ENCODE results near the gene DGLUCY.
"Not testable (repeated sequence)": the region's sequence is repeated elsewhere in the genome, so short reads cannot be mapped to it uniquely, and the experiment has no call there.

DGLUCY gene

DNA sequence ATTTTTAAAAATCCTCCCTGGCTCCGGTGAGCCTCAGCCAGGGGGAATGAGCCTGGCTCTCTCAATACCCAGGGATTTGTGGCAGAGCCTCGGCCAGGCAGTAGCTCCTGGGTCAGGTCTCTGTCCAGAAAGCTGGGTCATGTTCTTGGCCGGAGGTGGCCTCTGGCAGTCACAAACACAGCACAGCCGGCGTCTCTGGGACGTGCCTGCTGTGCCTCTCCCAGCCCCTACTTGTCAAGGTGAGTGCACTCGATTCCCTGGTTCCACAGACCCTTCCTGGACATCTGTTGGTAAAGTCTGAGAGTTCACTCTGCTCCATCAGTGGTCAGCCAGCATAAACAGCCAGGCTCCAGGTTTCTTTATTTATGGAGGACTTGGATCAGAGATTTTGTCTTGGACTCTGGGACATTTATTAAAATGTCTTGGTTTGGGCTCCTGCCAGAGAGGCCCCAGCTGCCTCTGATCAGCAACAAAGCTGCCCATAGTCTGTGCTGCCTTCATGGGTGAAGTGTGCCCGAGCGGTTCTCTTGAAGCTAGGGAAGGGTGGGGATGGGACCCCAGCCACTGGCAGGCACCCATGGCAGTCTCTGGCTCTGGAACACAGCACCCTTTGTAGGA, 56.7 kb downstream of the DGLUCY start:
- no peak for DNase-seq (ENCODE audit: low read depth)

DNA sequence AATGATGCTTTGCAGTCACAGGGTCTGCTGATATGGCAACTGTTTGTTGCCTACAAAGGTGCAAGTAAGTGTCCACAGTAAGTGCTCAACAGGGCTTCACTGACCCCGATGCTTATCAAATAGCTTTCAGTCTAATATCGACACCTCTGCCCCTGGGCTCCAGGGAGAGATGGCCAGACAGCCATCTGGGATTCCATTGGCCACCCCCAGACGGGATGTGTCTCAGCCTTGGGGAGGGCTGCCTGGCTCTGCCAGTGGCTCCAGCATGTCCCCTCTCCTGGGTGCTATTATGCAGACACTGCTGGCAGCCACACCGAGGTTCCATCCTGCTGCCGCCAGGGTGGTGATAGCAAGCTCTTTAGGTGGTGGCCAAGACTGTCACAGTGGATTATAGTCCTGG, 57.4 kb downstream of the DGLUCY start:
- DNase-seq (ENCODE audit: low read depth): no peak

DNA sequence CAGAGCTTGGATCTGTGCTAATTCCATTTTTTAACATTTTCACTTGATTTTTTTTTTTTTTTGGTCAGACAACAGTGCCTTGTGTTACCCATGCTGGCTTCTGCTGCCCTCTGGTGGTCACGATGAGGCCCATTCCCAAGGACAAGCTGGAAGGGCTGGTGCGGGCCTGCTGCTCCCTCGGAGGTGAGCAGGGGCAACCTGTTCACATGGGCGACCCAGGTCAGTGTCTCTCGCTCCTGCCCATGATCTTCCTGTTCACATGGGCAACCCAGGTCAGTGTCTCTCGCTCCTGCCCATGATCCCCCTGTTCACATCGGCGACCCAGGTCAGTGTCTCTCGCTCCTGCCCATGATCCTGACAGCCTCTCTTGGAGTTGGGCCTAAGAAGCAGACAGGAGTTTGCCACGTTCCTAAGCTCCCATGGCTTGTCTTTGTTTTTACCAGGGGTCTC, 59.4 kb downstream of the DGLUCY start:
- DNase-seq (ENCODE audit: low read depth): peak; percentile 77

DNA sequence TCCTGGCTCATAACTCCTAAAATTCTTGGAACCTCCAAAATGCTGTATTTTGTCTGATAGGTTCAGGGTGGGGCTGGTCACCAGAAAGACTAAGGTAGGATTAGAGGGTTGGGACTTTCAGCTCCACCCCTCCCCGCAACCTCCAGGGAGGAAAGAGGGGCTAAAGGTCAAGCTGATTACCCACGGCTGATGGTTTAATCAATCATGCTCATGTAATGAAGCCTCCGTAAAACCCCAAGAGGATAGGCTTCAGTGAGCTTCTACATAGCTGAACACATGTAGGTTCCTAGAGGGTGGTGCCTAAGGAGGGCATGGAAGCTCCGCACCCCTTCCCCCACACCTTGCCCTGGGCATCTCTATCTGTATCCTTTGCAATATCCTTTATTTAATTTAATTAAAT, 60.0 kb downstream of the DGLUCY start:
- DNase-seq (ENCODE audit: low read depth): no peak

DNA sequence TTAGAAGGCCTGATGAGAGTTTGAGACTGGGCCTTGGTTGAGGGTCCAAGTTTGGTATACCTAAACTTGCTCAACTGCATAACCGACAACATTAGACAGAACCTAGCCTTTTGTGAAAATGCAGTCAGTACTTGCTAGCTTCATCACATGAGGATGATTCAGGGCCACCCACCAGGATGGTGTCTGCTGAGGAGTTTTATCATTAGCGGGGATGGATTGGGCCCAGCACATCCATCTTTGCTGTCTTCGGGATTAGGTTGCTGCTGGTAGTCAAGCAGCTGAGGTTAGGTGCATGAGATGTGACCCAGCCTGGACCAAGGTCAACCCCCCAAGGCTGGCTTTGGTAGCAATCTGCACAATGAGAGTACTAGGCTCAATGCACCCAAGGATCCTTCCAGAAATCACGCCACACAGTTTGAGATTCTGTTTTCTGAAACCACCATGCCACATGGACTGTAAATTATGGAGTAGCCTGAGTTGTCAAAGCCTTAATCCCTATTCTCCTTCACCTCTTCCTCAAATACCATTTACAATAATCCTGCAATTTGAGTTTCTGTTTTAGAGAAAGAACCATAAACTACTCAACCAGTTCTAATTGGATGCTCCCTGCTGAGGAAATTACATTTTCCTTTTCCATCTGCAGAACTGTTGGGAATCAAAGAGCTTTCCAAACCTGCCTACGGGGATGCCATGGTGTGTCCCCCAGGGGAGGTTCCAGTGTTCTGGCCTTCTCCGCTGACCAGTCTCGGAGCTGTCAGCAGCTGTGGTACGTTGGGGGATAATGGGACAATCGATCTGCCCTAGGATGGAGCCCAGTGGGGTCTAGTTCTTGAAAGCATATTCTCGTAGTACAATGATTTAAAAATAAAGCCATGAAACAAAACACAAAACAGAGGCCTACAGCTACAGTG, 61.7 kb downstream of the DGLUCY start:
- DNase-seq (ENCODE audit: low read depth): no peak

DNA sequence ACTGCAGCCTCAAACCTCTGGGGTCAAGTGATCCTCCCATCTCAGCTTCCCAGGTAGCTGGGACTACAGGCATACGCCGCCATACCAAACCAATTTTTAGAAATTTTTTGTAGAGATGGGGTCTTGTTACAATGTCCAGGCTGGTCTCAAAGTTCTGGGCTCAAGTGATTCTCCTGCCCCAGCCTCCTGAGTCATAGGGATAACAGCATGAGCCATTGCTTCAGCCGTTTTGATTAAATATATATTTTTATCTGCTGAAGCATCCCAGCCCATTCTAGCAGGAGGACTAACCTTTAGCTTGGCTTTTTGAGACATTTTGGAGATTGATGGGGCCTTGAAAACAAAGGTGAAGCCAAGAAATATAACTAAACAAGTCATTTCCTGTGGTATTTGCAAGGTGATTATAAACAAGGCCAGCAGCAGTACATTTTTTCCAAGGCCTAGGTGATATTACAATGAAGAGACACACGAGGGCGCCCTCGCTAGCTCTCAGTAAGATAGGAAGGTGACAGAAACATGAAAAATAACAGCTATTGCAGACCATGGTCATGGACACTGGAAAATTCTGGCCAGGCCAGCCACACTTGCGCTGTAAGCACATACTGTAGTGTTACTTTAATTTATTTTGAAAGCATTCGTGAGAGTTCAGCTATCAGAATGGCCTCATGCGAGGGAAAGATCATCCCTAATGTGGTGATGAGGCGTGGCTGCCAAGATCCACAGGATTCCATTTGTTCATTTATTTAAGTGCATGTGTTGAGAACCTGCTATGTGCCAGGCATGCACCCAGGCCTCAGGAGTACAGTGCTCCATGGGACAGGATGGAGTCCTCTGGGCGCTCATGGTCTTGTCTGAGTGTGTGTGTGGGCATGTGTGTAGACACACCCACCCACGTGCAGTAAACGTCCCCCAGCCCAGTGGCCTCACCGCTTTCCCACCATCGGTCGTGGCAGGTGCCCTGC, 63.5 kb downstream of the DGLUCY start:
- DNase-seq (ENCODE audit: low read depth): peak; percentile 73

DNA sequence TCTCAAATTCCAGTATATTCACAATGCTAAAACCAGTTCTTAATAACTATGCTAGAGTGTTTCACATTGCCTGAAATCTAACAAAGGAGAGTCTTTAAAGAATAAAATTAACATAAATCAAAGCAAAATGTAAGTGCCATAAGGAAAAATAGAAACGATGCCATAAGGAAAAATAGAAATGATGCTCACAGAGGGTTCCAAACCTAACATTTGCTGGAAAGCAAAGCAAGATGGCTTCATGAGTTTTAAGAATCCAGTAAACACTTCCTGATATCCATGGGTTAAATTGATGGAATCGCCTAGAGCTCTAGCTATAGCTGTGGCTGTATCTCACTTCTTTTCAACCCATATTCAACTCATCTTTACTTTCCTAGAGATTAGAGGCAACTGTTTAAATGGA, 66.7 kb downstream of the DGLUCY start:
- no peak for DNase-seq (ENCODE audit: low read depth)

DNA sequence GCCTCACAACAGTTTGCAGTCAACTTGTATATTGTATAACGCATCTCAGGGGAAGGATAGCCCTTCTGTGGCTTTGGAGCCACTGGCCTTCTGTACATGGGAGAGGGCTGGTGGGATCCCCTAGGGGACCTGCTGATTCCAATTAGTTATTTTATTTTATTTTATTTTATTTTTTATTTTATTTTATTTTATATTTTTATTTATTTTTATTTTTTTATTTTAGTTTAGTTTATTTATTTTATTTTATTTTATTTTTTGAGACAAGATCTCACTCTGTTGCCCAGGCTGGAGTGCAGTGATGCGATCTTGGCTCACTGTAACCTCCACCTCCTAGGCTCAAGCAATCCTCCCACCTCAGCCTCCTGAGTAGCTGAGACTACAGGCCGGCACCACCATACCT, 68.9 kb downstream of the DGLUCY start:
- DNase-seq (ENCODE audit: low read depth): not testable (repeated sequence)

DNA sequence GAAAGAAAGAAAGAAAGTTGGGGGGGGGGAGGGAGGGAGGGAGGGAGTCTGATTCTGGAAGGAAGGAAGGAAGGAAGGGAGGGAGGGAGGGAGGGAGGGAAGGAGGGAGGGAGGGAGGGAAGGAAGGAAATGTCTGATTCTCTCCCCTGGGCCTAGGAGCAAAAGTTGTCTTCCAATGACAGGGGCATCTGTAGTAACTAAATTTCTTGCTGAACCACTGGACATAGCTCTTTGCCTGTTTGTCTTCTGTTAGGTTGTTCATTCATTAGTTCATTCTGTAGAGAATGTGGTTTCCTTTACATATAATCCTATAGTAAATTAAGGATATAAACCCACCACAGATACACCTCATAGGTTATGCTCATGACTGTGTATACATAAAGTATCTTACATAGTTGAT, 70.7 kb downstream of the DGLUCY start:
- no peak for DNase-seq (ENCODE audit: low read depth)

DNA sequence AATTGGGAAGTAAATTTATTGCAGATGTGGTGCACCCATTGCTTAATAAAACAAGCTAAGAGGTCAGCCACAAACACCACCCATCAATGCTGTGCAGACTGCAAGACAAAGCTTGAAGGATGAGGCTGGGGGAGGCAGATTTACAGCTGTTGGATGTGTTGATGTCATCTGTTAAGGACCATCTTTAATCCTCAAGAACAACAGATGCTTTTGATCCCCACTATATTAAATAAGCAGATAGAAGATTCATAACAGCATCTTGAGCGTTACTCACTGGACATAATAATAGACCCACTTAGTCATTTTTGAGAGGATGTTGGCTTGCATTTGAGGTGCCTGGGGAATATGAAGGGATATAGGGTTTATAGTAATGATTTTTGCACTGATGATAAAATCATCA, 71.8 kb downstream of the DGLUCY start:
- no peak for DNase-seq (ENCODE audit: low read depth)

DNA sequence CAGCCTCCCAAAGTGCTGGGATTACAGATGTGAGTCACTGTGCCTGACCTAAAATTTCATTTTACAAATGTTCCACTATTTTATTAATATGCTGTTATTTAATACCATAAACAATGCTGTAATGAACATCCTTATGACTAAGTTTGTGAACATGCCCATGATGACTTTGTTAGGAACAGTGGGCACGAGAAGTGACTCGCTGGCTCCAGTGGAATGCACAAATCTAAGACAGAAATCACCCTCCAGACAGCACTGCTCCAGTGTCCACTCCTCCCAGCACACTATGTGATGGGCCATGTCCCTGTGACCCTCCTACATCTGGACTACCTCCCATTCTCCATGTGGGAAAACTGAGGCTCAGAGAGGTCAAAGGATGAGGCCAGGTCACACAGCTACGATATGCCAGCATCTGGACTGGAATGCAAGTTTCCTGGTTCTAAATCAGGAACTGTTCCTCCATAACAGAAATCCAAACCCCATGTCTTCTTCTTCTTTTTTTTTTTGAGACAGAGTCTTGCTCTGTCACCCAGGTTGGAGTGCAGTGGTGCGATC, 72.7 kb downstream of the DGLUCY start:
- DNase-seq (ENCODE audit: low read depth): peak; percentile 24

DNA sequence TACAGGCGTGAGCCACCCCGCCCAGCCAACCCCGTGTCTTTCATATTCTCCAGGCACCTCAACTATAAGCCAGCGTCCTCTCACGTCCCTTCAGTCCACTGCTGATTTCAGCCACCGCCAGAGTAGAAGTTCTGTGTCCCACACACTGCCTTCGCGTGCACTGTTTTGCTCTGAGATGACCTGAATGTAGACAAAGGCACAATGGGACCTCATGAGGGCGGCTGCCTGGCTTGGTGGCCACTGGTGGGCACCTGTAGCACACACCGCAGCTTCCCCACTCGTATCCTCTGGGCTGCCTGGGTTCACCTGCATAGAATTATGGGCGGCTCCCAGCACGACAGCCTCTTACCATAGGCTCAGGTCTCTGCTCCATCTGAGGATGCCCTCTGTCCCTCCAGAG, 73.4 kb downstream of the DGLUCY start:
- DNase-seq (ENCODE audit: low read depth): no peak

DNA sequence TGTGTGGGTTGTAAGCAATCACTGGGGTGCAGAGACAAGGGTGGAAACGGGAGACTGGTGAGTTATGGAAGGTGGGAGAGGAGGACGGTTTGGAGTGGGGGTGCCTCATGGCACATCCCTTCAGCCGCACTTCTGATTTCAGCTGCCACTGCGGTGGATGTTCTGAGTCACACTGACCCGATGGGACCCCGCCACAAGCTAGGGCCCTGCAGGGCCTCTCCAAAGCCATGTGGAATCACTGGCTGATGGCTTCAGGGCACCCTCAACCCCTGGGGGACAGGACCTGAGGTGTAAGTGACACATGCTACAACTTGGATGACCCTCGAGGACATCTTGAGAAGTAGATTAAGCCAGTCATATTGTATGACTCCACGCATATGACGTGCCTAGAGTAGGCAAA, 77.0 kb downstream of the DGLUCY start:
- DNase-seq (ENCODE audit: low read depth): no peak

DNA sequence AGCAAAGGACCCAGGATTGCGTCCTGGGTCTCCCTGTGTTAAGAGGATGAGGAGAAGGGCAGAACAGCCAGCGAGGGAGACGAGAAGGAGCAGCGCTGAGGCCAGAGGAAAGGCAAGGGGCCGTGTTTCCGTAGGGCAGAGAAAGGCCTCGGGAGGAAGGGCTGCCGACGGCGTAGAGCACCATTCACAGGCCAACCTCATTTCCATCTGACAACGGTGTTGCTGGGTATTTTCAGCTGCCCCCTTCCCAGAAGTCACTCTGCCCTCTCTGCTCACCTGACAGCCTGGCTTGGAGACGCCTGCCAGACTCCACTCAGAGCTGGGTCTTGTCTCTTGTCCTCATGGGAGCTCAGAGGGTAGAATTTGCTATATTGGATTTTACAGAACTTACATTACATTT, 79.2 kb downstream of the DGLUCY start:
- no peak for DNase-seq (ENCODE audit: low read depth)

DNA sequence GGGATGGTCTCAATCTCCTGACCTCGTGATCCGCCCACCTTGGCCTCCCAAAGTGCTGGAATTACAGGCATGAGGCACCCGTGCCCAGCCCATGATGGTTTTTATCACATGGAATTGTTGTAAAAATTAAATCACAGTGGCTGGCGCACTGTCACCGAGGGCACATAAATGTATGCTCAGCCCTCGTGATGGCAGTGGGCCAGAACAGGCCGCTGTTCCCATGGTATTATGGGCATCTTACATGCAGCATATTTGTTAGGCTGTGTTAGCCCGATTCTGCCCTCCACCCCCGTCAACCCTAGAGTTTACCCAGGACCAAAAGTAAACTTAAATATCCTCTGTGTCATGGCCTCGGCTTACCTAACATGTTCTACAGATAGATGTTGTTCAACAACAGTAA, 82.0 kb downstream of the DGLUCY start:
- DNase-seq (ENCODE audit: low read depth): no peak

DNA sequence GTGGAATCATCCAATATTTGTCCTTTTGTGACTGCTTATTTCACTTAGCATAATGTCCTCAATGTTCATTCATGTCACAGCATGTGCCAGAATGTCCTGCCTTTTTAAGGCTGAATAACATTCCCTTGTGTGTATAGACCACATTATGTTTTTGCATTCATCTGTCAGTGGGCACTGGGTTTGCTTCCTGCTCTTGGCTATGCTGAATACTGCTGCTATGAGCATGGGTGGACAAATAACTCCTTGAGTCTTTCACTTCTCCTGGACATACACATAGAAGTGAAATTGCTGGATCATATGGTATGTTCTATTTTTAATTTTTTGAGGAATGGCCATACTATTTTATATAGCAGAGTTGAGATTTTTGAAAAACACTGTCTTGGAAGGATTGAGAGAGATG, 83.8 kb downstream of the DGLUCY start:
- DNase-seq (ENCODE audit: low read depth): no peak

DNA sequence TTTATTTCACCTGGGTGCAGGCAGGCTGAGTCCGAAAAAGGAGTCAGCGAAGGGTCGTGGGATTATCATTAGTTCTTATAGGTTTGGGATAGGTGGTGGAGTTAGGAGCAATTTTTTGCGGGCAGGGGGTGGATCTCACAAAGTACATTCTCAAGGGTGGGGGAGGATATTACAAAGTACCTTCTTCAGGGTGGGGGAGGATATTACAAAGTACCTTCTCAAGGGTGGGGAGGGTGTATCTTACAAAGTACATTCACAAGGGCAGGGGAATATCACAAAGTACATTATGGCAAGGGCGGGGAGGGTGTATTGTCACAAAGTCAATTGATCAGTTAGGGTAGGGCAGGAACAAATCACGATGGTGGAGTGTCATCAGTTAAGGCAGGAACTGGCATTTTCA, 86.9 kb downstream of the DGLUCY start:
- not testable (repeated sequence) for DNase-seq (ENCODE audit: low read depth)

DNA sequence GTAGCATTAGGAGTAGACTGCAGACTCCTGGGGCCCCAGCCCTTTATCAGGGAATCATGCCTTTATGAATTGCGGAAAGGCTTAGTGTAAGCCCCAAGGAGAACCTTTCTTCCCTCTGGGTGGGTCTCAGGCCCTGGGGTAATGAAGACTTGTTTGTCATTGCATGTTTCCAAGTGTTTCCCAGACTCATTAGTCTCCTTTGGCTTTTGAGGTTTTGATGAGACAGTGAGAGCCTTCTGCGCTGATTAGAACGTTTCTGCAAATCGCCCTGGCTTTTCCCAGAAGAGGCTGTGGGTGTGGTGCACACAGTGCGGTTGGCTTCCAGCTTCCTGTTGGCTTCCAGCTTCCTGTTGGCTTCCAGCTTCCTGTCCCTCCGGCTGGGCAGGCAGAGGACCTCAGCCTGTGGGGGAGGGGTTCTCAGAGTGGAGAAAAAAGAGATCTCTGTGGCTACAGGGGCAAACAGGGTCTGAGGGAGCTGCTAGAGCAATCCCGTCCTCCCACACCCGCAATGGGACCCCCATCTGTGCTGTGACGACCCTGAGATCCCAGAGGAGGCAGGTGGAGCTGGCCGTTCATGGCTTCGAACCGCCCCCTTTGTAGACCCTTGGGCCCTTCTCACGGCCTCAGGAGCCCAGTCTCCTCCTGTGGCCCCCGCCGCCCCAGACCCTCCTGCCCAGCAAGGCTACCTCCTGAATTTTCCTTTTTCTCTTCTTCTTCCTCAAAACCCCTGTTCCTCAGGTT, 88.5 kb downstream of the DGLUCY start:
- peak; percentile 29 for DNase-seq (ENCODE audit: low read depth)

DNA sequence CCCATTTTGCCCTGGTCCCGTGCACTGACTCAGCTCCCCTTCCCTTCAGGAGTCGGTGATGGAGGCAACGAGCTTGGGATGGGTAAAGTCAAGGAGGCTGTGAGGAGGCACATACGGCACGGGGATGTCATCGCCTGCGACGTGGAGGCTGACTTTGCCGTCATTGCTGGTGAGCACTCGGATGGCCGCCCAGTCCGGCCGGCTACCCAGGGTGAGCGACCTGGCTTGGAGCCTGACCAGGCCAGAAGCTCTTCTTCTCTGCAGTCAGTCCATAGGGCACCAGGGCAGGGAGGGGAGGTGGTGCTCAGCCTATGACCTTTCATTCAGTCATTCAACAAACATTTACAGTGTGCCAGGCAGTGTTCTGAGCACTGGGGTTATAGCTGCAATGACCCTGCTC, 90.8 kb downstream of the DGLUCY start:
- no peak for DNase-seq (ENCODE audit: low read depth)

DNA sequence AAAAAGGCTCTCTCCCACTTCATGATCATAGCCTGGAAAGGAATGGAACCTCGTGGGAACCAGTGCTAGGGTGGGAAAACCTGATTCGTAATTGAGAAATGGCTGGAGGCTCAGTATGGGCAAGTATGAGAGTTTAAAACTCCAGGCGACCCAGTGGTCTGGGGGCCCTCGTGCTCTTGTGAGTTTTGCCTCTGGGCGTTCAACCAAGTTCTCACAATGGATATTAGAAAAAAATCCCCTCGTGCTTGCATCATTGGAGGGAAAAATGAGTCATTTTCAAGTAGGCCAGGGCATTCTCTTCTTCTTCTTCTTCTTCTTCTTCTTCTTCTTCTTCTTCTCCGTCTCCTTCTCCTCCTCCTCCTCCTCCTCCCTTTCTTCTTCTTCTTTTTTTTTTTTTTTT, 91.6 kb downstream of the DGLUCY start:
- DNase-seq (ENCODE audit: low read depth): peak; percentile 38

DNA sequence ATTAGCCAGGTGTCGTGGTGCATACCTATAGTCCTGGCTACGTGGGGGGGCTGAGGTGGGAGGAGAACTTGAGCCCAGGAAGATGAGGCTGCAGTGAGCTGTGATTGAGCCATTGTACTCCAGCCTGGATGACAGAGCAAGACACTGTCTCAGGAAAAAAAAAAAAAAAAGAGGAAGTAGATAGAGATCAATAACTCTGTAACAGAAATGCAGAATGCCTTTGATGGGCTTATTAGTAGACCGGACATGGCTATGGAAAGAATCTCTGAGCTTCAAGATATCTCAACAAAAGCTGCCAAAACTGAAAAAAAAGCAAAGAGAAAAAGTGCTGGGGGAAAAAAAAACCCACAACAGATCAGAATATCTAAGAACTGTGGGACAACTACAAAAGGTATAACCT, 93.1 kb downstream of the DGLUCY start:
- DNase-seq (ENCODE audit: low read depth): no peak
